ENCODE results near the gene CPVL. TPM values are rescaled to one million over a fixed set of nuclear protein-coding genes. Genes with fewer than 3 reads are reported as not detected.

CPVL gene
- total and polyA plus RNA-seq, 2 of the 8 experiments (the other 6 are each of a cell fraction or from before 2014, with no cell fraction given): 40.0 to 55.0 TPM

- Histone ChIP-seq H3K9me3 (ENCODE audit: insufficient read depth in 2 of 2, low read depth in 1 of 2, low read length in 1 of 2) (no peaks in the 10 kb centered on the region), H3K4me3 (ENCODE audit: extremely low read depth in 1 of 4, insufficient read depth in 2 of 4, low read depth in 3 of 4, low read length in 4 of 4) (no peak overlapping the region), H3K23ac (ENCODE audit: insufficient read length) (no peak overlapping the region), H3K23me2 (ENCODE audit: low read depth, low read length) (no peaks in the 10 kb centered on the region), H3K9ac (replicated peaks in 1 of 4; ENCODE audit: extremely low read depth in 1 of 4, low read depth in 3 of 4, low read length in 3 of 4) (no peak overlapping the region), H3K4me1 (replicated peaks in 1 of 4; ENCODE audit: control insufficient read depth in 3 of 4, insufficient read depth in 4 of 4, low read length in 3 of 4) (0 out of 7 replicates have a peak, but pooled peaks cover 0 to 1% (median 0%) of the 10 kb centered on the region in 4 experiments), H2BK120ac (replicated peaks; ENCODE audit: low read depth, low read length) (no peak overlapping the region), H3K27me3 (replicated peaks in 1 of 4; ENCODE audit: control insufficient read depth in 3 of 4, extremely low read depth in 1 of 4, insufficient read depth in 3 of 4, low read length in 3 of 4) (no peaks in the 10 kb centered on the region), H3K4ac (replicated peaks; ENCODE audit: insufficient read length, low read depth, low read length) (no peak overlapping the region), H4K5ac (ENCODE audit: insufficient read length, low read depth, low read length) (no peak overlapping the region), H4K91ac (replicated peaks; ENCODE audit: insufficient read length, low read length) (no peak overlapping the region), H3K79me2 (ENCODE audit: control insufficient read depth in 1 of 2, insufficient read depth in 2 of 2, low read length in 2 of 2) (no peaks in the 10 kb centered on the region), H4K8ac (ENCODE audit: extremely low read depth, insufficient read depth, low read length) (no peak overlapping the region), H3K79me1 (ENCODE audit: low read depth, low read length) (no peaks in the 10 kb centered on the region), H4K20me1 (replicated peaks in 1 of 2; ENCODE audit: control insufficient read depth in 1 of 2, insufficient read depth in 2 of 2, low read length in 2 of 2) (no peaks in the 10 kb centered on the region), H2BK15ac (ENCODE audit: low read length) (no peak overlapping the region), H3K56ac (replicated peaks; ENCODE audit: insufficient read length, low read depth, low read length) (no peak overlapping the region), H2BK12ac (ENCODE audit: low read depth, low read length) (no peak overlapping the region), H3K4me2 (ENCODE audit: insufficient read depth in 1 of 2, low read depth in 2 of 2, low read length in 2 of 2) (no peak overlapping the region), H2AFZ (ENCODE audit: low read length) (no peak overlapping the region; the same call in 1 of the 2 replicates), H2BK20ac (ENCODE audit: low read length) (no peak overlapping the region), H2AK5ac (ENCODE audit: low read depth, low read length) (no peak overlapping the region), H3K14ac (ENCODE audit: insufficient read length) (no peak overlapping the region), H3K18ac (ENCODE audit: extremely low read depth, low read length) (no peak overlapping the region), H2BK5ac (ENCODE audit: low read depth, low read length) (no peak overlapping the region), H3K36me3 (ENCODE audit: control insufficient read depth in 2 of 4, insufficient read depth in 4 of 4, low read length in 3 of 4) (no peaks in the 10 kb centered on the region), H3K27ac (ENCODE audit: low read depth, low read length) (no peak overlapping the region)
- no peak for FAIRE-seq
- TF ChIP-seq CBX8 (IDR thresholded peaks at IDR 0.05; ENCODE audit: borderline replicate concordance, low read depth, low read length): no peak
- no peak for TF ChIP-seq PHF8 (conservative IDR thresholded peaks at IDR 0.05; ENCODE audit: low read depth, low read length)
- TF ChIP-seq CBX5 (IDR thresholded peaks at IDR 0.05; ENCODE audit: low read depth, low read length): no peak
- TF ChIP-seq SP4 (IDR thresholded peaks at IDR 0.05; ENCODE audit: low read length): no peak
- TF ChIP-seq BCL11A (IDR thresholded peaks at IDR 0.05; ENCODE audit: low read depth in 2 of 2, low read length in 2 of 2): no peak
- no peak for DNase-seq (ENCODE audit: low read depth in 1 of 2, low spot score in 2 of 2)
- CTCF ChIA-PET (ENCODE audit: partially characterized antibody): interaction anchor here (0.6 to 2.1 kb wide), 9 partner anchors 9 to 75 kb away, joined by 3 to 8 read pairs (median 4); partner anchors contain the start of gene TRIL
- 88% methylated on average over 11 of the region's 11 CpGs; no CpG with 5 or more reads in 1 of the 2 experiments for WGBS, 2 experiments (ENCODE audit: extremely low coverage in 1 of 2, insufficient coverage in 1 of 2, insufficient read length in 1 of 2, insufficient replicate concordance in 2 of 2, low coverage in 1 of 2, low lambda C conversion rate in 2 of 2, missing lambda C conversion rate in 1 of 2)
- POLR2A ChIA-PET (ENCODE audit: partially characterized antibody): interaction anchor here (0.8 kb wide), 1 partner anchor 9 kb away, joined by 5 read pairs; no protein-coding TSS in a partner anchor
Observed at GRCh38 chr7:28990200-28990960, 156.0 kb downstream of the CPVL start.

Measured in H1 (cell line).